Duodenal mucosa (tissue), 2 donors: ENCODE data around the gene PUS10.
"Not testable (repeated sequence)": the region's sequence is repeated elsewhere in the genome, so short reads cannot be mapped to it uniquely, and the experiment has no call there.

Experiments used
- H3K27ac ChIP-seq: one replicate; pipeline ENCODE4 v1.7.0; 2013; ENCODE audit warnings: low read depth, low read length
- H3K27me3 ChIP-seq, 2 donors: one replicate each; pipeline ENCODE4 v1.7.0; 2013; ENCODE audit warnings: low read length in 2 of 2, control low read depth in 1 of 2; ENCODE audit not compliant: insufficient read depth in 2 of 2, control insufficient read depth in 1 of 2
- H3K36me3 ChIP-seq, 2 donors: one replicate each; pipeline ENCODE4 v1.7.0; 2013; ENCODE audit warnings: low read length in 2 of 2, control low read depth in 1 of 2; ENCODE audit not compliant: insufficient read depth in 2 of 2, control insufficient read depth in 1 of 2
- H3K4me1 ChIP-seq, 2 donors: one replicate each; pipeline ENCODE4 v1.7.0; 2013; ENCODE audit warnings: low read length in 2 of 2, control low read depth in 1 of 2; ENCODE audit not compliant: insufficient read depth in 2 of 2, control insufficient read depth in 1 of 2
- H3K4me3 ChIP-seq, 2 donors: one replicate each; pipeline ENCODE4 v1.7.0; 2013; ENCODE audit warnings: low read length in 2 of 2, low read depth in 1 of 2
- H3K9ac ChIP-seq, 2 donors: one replicate each; pipeline ENCODE4 v1.7.0; 2013; ENCODE audit warnings: low read length in 2 of 2, low read depth in 1 of 2
- H3K9me3 ChIP-seq, 2 donors: one replicate each; pipeline ENCODE4 v1.7.0; 2013; ENCODE audit warnings: low read length in 2 of 2, control low read depth in 1 of 2; ENCODE audit not compliant: control insufficient read depth in 1 of 2

Gene PUS10

GRCh38 chr2:60945341-60945740 lies 72.7 kb downstream of the PUS10 start:
- Histone ChIP-seq H3K4me3 (no peak overlapping the region), H3K27ac (no peak overlapping the region), H3K9ac (no peak overlapping the region), H3K9me3 (no peaks in the 10 kb centered on the region), H3K36me3 (peaks cover 7 to 9% of the 10 kb centered on the region in 2 donors), H3K4me1 (no peaks in the 10 kb centered on the region), H3K27me3 (no peaks in the 10 kb centered on the region)

- Histone ChIP-seq H3K9me3 (no peaks in the 10 kb centered on the region), H3K4me1 (no peaks in the 10 kb centered on the region), H3K36me3 (peaks cover 5 to 14% of the 10 kb centered on the region in 2 donors), H3K4me3 (no peak overlapping the region), H3K27me3 (no peaks in the 10 kb centered on the region), H3K27ac (no peak overlapping the region), H3K9ac (no peak overlapping the region)
Observed at GRCh38 chr2:60939622-60940021, 78.4 kb downstream of the PUS10 start.

- no peaks in the 10 kb centered on the region for H3K4me1 ChIP-seq
- H3K27me3 ChIP-seq: no peaks in the 10 kb centered on the region
- peaks cover 5 to 11% of the 10 kb centered on the region in 2 donors for H3K36me3 ChIP-seq
- H3K4me3 ChIP-seq: no peak overlapping the region
- H3K27ac ChIP-seq: no peak overlapping the region
- no peaks in the 10 kb centered on the region for H3K9me3 ChIP-seq
- no peak overlapping the region for H3K9ac ChIP-seq
Observed at GRCh38 chr2:60938301-60938700, 79.8 kb downstream of the PUS10 start.

GRCh38 chr2:60936757-60937156 lies 81.3 kb downstream of the PUS10 start:
- Histone ChIP-seq H3K4me1 (no peaks in the 10 kb centered on the region), H3K27me3 (no peaks in the 10 kb centered on the region), H3K27ac (no peak overlapping the region), H3K4me3 (no peak overlapping the region), H3K9ac (no peak overlapping the region), H3K36me3 (peaks cover 3 to 16% of the 10 kb centered on the region in 2 donors), H3K9me3 (no peaks in the 10 kb centered on the region)

- Histone ChIP-seq H3K9ac (no peak overlapping the region), H3K4me1 (no peaks in the 10 kb centered on the region), H3K9me3 (no peaks in the 10 kb centered on the region), H3K27ac (no peak overlapping the region), H3K27me3 (no peaks in the 10 kb centered on the region), H3K4me3 (no peak overlapping the region), H3K36me3 (peaks cover 3 to 16% of the 10 kb centered on the region in 2 donors)
Observed at GRCh38 chr2:60934165-60934722, 83.8 kb downstream of the PUS10 start.

GRCh38 chr2:60932954-60933353 lies 85.1 kb downstream of the PUS10 start:
- no peaks in the 10 kb centered on the region for H3K4me1 ChIP-seq
- H3K27me3 ChIP-seq: no peaks in the 10 kb centered on the region
- no peak overlapping the region for H3K4me3 ChIP-seq
- peaks cover 2 to 11% of the 10 kb centered on the region in 2 donors for H3K36me3 ChIP-seq
- no peak overlapping the region for H3K27ac ChIP-seq
- H3K9ac ChIP-seq: no peak overlapping the region
- no peaks in the 10 kb centered on the region for H3K9me3 ChIP-seq

- H3K9me3 ChIP-seq, H3K4me3 ChIP-seq, H3K4me1 ChIP-seq, H3K9ac ChIP-seq, H3K27me3 ChIP-seq, H3K27ac ChIP-seq: not testable (repeated sequence)
- peaks cover 0 to 11% of the 10 kb centered on the region in 2 donors for H3K36me3 ChIP-seq
Observed at GRCh38 chr2:60932061-60932460, 86.0 kb downstream of the PUS10 start.

GRCh38 chr2:60926741-60927552 lies 91.1 kb downstream of the PUS10 start:
- Histone ChIP-seq H3K4me1 (peaks cover 0 to 4% of the 10 kb centered on the region in 2 donors), H3K9me3 (no peaks in the 10 kb centered on the region), H3K9ac (no peak overlapping the region), H3K27me3 (no peaks in the 10 kb centered on the region), H3K4me3 (no peak overlapping the region), H3K27ac (no peak overlapping the region), H3K36me3 (peaks cover 12 to 20% of the 10 kb centered on the region in 2 donors)

GRCh38 chr2:60925994-60926740 lies 91.9 kb downstream of the PUS10 start:
- Histone ChIP-seq H3K27me3 (no peaks in the 10 kb centered on the region), H3K4me1 (peaks cover 0 to 4% of the 10 kb centered on the region in 2 donors), H3K4me3 (no peak overlapping the region), H3K36me3 (peaks cover 16 to 24% of the 10 kb centered on the region in 2 donors), H3K9ac (no peak overlapping the region), H3K9me3 (no peaks in the 10 kb centered on the region), H3K27ac (no peak overlapping the region)

GRCh38 chr2:60907329-60907728 lies 110.7 kb downstream of the PUS10 start:
- Histone ChIP-seq H3K9me3 (no peaks in the 10 kb centered on the region), H3K4me3 (no peak overlapping the region), H3K4me1 (no peaks in the 10 kb centered on the region), H3K9ac (no peak overlapping the region), H3K27me3 (no peaks in the 10 kb centered on the region), H3K36me3 (peaks cover 0 to 28% of the 10 kb centered on the region in 2 donors), H3K27ac (no peak overlapping the region)
